NT2/D1 (cell line): ENCODE results near the gene ARID3C.

ENCODE experiments used
- DNase-seq: peaks from one replicate; pipeline ENCODE4 v3.0.0-alpha.2; 2011; ENCODE audit warnings: low read depth, low spot score
- H3K27me3 ChIP-seq: 2 replicates; pipeline ENCODE4 v1.6.0; 2011; ENCODE audit warnings: mild to moderate bottlenecking; ENCODE audit not compliant: insufficient read length, insufficient read depth
- H3K36me3 ChIP-seq: 2 replicates; pipeline ENCODE4 v1.6.1; 2011; ENCODE audit warnings: mild to moderate bottlenecking, low read length, mixed read lengths; ENCODE audit not compliant: insufficient read depth, insufficient read length
- H3K4me1 ChIP-seq: 2 replicates; pipeline ENCODE4 v1.5.1; 2011; ENCODE audit not compliant: insufficient read depth, insufficient read length
- H3K4me3 ChIP-seq: 2 replicates; pipeline ENCODE4 v1.5.1; 2011; ENCODE audit warnings: low read depth; ENCODE audit not compliant: insufficient read length
- H3K9ac ChIP-seq: 2 replicates; pipeline ENCODE4 v1.6.0; 2011; ENCODE audit warnings: low read depth; ENCODE audit not compliant: insufficient read length
- H3K9me3 ChIP-seq: 2 replicates; pipeline ENCODE4 v1.5.1; 2011; ENCODE audit warnings: mild to moderate bottlenecking, low read length; ENCODE audit not compliant: insufficient read depth
- SUZ12 ChIP-seq: IDR thresholded peaks from 2 replicates; pipeline ENCODE4 v1.6.1; 2011; ENCODE audit not compliant: insufficient read length, insufficient read depth; ENCODE audit errors: extremely low read depth
- YY1 ChIP-seq: IDR thresholded peaks from 2 replicates; pipeline ENCODE4 v1.6.1; 2011; ENCODE audit not compliant: insufficient read length, insufficient read depth
- ZNF274 ChIP-seq: IDR thresholded peaks from 2 replicates; pipeline ENCODE4 v1.6.1; 2011; ENCODE audit warnings: mild to moderate bottlenecking, low read depth, low read length

ARID3C gene

GRCh38 chr9:34601937-34602573, 26.8 kb downstream of the ARID3C start:
- Histone ChIP-seq H3K9me3 (no peaks in the 10 kb centered on the region), H3K36me3 (no peaks in the 10 kb centered on the region), H3K4me1 (peaks cover 12% of the 10 kb centered on the region), H3K27me3 (no peaks in the 10 kb centered on the region), H3K4me3 (no peak overlapping the region), H3K9ac (no peak overlapping the region)
- TF ChIP-seq ZNF274 (no peak), YY1 (no peak), SUZ12 (no peak)
- DNase-seq, result no peak

- Histone ChIP-seq H3K36me3 (no peaks in the 10 kb centered on the region), H3K4me1 (peaks cover 12% of the 10 kb centered on the region), H3K9ac (no peak overlapping the region), H3K9me3 (no peaks in the 10 kb centered on the region), H3K4me3 (no peak overlapping the region), H3K27me3 (no peaks in the 10 kb centered on the region)
- TF ChIP-seq YY1 (no peak), SUZ12 (no peak), ZNF274 (no peak)
- DNase-seq, result no peak
Measured at GRCh38 chr9:34600908-34601307, 28.0 kb downstream of the ARID3C start.

GRCh38 chr9:34599546-34599945, 29.3 kb downstream of the ARID3C start:
- Histone ChIP-seq H3K9me3 (no peaks in the 10 kb centered on the region), H3K4me1 (peaks cover 12% of the 10 kb centered on the region), H3K9ac (no peak overlapping the region), H3K36me3 (no peaks in the 10 kb centered on the region), H3K4me3 (no peak overlapping the region), H3K27me3 (no peaks in the 10 kb centered on the region)
- no peak for TF ChIP-seq ZNF274
- TF ChIP-seq SUZ12, result no peak
- no peak for TF ChIP-seq YY1
- no peak for DNase-seq

GRCh38 chr9:34594177-34594576, 34.7 kb downstream of the ARID3C start:
- H3K4me1 ChIP-seq, result peaks cover 23% of the 10 kb centered on the region
- no peak for DNase-seq
- TF ChIP-seq SUZ12 (no peak), YY1 (no peak), ZNF274 (no peak)
- H3K9me3 ChIP-seq, result no peaks in the 10 kb centered on the region
- peaks cover 42% of the 10 kb centered on the region for H3K27me3 ChIP-seq
- H3K4me3 ChIP-seq, result no peak overlapping the region
- H3K9ac ChIP-seq, result no peak overlapping the region
- H3K36me3 ChIP-seq, result no peaks in the 10 kb centered on the region

- Histone ChIP-seq H3K9me3 (no peaks in the 10 kb centered on the region), H3K36me3 (no peaks in the 10 kb centered on the region), H3K9ac (peak overlapping the region; percentile 53), H3K4me3 (peak overlapping the region; percentile 3), H3K27me3 (peaks cover 54% of the 10 kb centered on the region), H3K4me1 (peaks cover 30% of the 10 kb centered on the region)
- no peak for TF ChIP-seq ZNF274
- TF ChIP-seq YY1, result no peak
- TF ChIP-seq SUZ12, result no peak
- DNase-seq, result no peak
Measured at GRCh38 chr9:34592895-34593601, 35.8 kb downstream of the ARID3C start.

- H3K27me3 ChIP-seq, result peaks cover 62% of the 10 kb centered on the region
- DNase-seq, result no peak
- peaks cover 30% of the 10 kb centered on the region for H3K4me1 ChIP-seq
- TF ChIP-seq YY1 (no peak), ZNF274 (no peak), SUZ12 (no peak)
- H3K36me3 ChIP-seq, result no peaks in the 10 kb centered on the region
- no peak overlapping the region for H3K9ac ChIP-seq
- H3K9me3 ChIP-seq, result no peaks in the 10 kb centered on the region
- peak overlapping the region; percentile 3 for H3K4me3 ChIP-seq
Measured at GRCh38 chr9:34591917-34592866, 36.7 kb downstream of the ARID3C start.
